Fibroblast of skin of right biceps (primary cell): Measurements from ENCODE around the gene ST13.
"Not testable (repeated sequence)": the region's sequence is repeated elsewhere in the genome, so short reads cannot be mapped to it uniquely, and the experiment has no call there.

ENCODE experiments used
- DNase-seq: peaks from one replicate; pipeline ENCODE4 v3.0.0-alpha.2; 2013

Gene ST13

DNA sequence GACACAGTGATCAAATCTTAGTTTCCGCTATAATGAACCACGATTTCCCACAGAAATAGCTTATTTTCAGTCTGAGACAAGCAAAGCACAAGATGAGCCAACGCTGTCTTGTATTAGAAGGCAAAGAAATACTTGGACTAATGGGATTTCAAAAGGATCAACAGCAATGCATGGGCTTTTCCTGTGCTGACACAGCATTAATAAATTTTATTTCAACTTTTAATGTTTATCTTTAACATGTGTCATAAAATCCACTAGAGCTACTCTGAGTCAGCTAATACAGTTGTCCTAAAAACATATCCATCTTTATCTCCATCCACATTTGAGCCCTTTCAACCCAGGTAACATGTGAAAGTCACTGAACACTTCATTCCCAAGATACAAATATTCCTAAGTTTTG lies 21.8 kb downstream of the ST13 start:
- no peak for DNase-seq

DNA sequence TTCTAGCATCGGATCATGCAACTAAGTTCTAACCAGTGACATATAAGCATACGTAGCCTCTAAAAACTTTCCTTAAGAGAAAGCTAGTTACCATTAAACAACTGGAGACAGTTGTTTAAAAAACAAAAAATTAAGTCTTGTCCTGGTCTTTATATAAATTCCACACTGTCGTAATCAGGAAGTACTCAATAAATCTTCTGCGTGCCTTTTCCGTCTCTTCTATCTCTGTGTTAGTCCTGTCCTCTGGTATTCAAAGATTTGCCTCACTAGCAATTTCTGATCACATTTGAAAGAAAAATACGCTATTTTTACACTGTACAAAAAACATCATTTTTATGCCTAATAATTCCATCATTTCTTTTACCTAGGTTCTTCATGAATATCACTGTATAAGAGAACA lies 27.3 kb downstream of the ST13 start:
- DNase-seq: no peak

GRCh38 chr22:40826984-40827741 lies 29.3 kb downstream of the ST13 start:
- DNase-seq: no peak

DNA sequence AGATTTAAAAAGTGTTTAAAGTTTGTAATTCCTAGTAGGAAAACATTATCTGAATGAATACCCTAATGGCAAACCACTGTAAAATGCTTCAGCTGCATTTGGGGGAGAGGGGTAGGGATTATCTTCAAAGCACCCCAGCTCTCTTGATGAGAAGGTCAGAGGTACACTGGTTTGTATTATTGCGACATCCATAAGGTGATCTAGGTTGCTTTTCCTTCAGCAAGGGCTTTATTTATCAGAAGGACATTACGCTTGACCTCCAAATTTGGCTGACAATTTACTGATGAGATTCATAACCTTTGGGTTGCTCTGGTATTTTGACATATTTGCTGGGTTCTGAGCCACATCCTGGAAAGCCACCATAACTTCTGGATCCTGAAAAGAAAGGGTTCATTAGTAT lies 30.1 kb downstream of the ST13 start:
- not testable (repeated sequence) for DNase-seq

DNA sequence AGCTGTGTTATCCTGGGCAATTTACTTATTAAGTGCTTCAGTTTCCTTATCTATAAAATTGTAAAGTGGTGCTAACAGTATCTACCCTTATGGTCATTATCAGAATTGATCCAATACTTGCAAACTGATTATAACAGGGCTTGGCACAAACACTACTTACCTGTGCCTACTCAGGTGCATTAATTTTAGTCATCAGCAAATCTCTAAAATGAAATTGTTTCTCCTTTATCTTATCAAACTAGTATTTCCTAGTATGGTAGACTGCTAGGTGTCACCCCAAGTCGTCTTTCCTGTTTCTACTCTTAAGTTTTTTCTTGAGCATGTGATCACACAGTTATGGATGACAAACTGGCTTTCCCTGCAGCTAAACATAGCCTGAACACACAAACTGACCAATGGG lies 33.0 kb downstream of the ST13 start:
- no peak for DNase-seq

GRCh38 chr22:40819599-40820140 lies 36.8 kb downstream of the ST13 start:
- DNase-seq: peak; percentile 12

- peak; percentile 85 for DNase-seq
These were observed 37.5 kb downstream of the ST13 start, which contains the start of gene SLC25A17 for GRCh38 chr22:40818747-40819598. Gene SLC25A17 (minus strand): TSS chr22:40819346. CDS start chr22:40819248, 98 bp downstream.

- no peak for DNase-seq
These were observed 38.2 kb downstream of the ST13 start for GRCh38 chr22:40818192-40818746.

DNA sequence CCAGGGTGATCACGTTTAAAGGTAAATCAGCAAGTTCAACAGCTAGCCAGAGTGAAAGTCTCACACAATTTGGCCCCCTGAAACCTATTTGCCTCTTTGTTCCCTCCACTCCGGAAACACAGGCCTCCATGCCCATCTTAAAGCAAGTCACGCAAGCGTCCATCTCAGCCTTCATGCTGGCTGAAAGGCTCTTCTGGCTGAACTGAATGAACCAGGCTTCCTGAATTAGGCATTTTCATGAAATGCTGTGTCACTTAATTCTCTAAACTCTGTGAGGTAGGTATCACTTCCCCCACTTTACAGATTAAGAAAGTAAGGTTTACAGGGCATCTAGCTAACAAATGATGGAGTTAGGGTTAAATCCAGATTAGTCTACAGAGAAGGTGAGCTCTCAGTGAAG lies 38.7 kb downstream of the ST13 start:
- DNase-seq: no peak

DNA sequence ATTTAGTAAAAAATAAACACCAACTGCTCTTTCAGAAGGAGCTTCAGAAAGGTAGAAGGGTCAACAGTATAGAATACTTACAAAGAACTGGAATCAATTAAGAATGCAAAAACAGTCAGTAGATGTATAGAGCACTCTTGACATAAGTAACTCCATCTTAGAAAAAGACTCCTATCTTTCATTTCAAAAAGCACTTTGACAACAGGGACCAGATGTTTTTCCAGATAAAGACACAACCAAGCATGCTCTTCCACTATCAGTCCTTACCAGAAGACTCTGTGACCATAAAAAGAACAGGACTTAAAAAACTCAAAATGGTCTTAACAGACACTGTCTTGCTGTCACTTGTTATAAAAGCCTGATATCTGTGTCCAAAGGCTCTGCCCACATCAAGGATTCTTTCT lies 42.5 kb downstream of the ST13 start:
- no peak for DNase-seq

GRCh38 chr22:40808018-40808841 lies 48.2 kb downstream of the ST13 start:
- DNase-seq: peak; percentile 32

GRCh38 chr22:40806711-40807110 lies 49.7 kb downstream of the ST13 start:
- no peak for DNase-seq

GRCh38 chr22:40805699-40806203 lies 50.7 kb downstream of the ST13 start:
- DNase-seq: no peak

DNA sequence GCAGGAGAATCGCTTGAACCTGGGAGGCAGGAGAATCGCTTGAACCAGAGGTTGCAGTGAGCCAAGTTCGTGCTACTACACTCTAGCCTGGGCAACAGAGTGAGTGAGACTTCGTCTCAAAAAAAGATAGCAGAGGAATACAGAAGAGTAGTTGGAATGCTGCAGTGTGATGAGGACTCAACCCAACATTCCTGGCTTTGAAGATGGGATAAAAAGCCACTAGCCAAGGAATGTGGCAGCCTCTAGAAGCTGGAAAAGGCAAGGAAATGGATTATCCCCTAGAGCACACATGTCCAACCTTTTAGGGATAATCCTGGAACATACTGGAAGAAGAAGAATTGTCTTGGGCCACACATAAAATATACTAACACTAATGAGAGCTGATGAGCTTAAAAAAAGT lies 51.2 kb downstream of the ST13 start:
- DNase-seq: peak; percentile 24

- DNase-seq: no peak
These were observed 53.1 kb downstream of the ST13 start for GRCh38 chr22:40803321-40803720.

GRCh38 chr22:40799008-40799407 lies 57.4 kb downstream of the ST13 start:
- DNase-seq: no peak

GRCh38 chr22:40797427-40797826 lies 59.0 kb downstream of the ST13 start:
- peak; percentile 43 for DNase-seq

GRCh38 chr22:40792451-40792850 lies 64.0 kb downstream of the ST13 start:
- DNase-seq: no peak

- DNase-seq: peak; percentile 71
These were observed 65.2 kb downstream of the ST13 start for GRCh38 chr22:40791241-40791640.

GRCh38 chr22:40789131-40789530 lies 67.3 kb downstream of the ST13 start:
- no peak for DNase-seq

DNA sequence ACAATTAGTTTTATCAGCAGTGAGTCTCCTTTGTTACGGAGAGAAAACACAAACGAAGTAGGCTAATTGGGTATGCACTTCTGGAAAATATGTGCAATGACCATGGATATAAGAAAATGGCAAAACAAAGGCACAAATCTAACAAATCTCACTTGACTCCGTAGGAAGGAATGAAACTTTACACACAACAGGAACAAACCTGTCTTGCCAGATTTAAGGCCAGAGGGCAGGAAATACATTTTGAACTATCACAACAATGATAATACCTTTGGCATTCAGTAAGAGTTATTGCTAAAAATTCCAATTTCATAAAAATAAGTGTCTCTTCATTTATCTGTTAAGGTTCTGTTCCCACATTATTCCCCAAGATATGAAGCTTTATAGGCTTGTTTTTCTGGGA lies 73.9 kb downstream of the ST13 start:
- no peak for DNase-seq

- DNase-seq: not testable (repeated sequence)
These were observed 74.7 kb downstream of the ST13 start for GRCh38 chr22:40781749-40782148.
